ENCODE results near the gene BACE1-AS. TPM values are rescaled to one million over a fixed set of nuclear protein-coding genes. Genes with fewer than 3 reads are reported as not detected.
"Not testable (repeated sequence)": the region's sequence is repeated elsewhere in the genome, so short reads cannot be mapped to it uniquely, and the experiment has no call there.

Gene BACE1-AS
- total RNA-seq: 0.87 and 5.0 TPM in 2 replicates

GRCh38 chr11:117290809-117291396 lies at the start of gene BACE1-AS:
TSS of gene BACE1-AS (plus strand) at chr11:117291346.
- no peak for DNase-seq (ENCODE audit: low read depth)

DNA sequence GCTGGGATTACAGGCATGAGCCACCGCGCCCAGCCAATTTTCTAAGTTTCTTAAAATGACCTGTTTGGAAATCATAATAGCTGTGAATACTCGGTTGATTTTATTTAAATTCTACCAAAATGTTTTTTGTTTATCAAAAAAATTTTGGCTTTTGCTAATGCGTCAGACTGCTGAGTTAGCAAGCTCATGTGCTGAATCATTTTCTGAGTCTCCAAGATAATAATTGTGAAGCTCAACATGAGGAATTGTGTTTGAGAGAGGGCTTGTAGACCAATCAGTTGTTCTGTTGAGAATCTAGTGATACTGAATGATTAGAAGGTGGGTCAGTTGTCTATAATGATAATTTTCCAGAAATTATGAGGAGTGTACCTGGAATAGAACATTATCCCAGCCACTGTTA lies 42.8 kb upstream of the BACE1-AS start:
- no peak for DNase-seq (ENCODE audit: low read depth)

GRCh38 chr11:117249571-117249970 lies 41.6 kb upstream of the BACE1-AS start:
- DNase-seq (ENCODE audit: low read depth): no peak

DNA sequence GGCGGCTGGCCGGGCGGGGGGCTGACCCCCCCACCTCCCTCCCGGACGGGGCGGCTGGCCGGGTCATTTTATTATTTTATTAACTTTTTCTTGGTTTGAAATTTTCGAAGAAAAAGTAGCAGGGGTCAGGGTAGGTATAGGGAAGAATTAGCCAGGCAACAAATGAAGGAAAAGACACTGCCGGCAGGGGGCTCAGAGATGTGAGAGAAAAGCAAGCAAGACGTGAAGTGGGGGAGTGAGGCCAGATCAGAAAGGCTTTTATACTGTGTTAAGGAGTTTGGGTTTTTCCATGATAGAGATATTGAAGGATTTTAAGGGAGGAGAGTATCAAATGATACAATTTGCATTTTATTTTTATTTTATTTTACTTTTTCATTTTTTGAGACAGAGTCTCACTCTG lies 39.6 kb upstream of the BACE1-AS start:
- no peak for DNase-seq (ENCODE audit: low read depth)

- DNase-seq (ENCODE audit: low read depth): no peak
Measured at GRCh38 chr11:117255966-117256365, 35.2 kb upstream of the BACE1-AS start.

DNA sequence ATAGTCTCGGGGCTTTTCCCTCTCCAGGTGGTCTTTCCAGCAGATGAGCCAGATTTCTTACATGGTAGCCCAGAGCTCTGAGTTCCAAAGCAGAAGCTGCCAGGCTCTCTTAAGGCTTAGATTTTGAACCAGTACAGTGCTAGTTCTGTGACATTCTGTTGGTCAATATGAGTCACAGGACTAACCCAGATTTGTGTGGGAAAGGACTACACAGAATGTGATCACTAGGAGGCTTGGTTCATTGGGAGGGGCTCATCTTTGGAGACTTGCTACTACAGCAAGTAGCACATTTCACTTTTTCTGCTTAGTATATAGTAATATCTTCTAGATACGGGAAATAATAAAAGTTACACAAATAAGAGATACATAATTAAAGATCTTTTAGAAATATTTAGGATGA lies 34.6 kb upstream of the BACE1-AS start:
- DNase-seq (ENCODE audit: low read depth): no peak

GRCh38 chr11:117258576-117258975 lies 32.6 kb upstream of the BACE1-AS start:
- DNase-seq (ENCODE audit: low read depth): no peak

DNA sequence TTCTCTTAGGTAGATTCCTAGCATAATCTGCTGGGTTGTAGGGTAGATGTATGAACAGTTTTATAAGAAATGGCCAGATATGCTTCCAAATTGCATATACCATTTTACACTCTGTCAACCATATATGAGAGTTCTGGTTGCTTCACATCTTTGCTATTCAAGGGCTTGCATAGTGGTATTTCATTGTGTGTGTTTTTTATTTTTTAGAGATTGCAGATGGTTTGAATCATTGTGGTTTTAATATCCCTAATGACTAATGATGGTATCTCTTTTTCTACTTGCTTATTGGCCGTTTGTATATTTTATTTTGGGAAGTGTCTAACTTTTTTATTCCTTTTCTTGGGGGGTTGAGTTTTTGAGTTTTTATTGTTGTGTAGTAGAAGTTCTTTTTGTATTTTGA lies 31.7 kb upstream of the BACE1-AS start:
- no peak for DNase-seq (ENCODE audit: low read depth)

DNA sequence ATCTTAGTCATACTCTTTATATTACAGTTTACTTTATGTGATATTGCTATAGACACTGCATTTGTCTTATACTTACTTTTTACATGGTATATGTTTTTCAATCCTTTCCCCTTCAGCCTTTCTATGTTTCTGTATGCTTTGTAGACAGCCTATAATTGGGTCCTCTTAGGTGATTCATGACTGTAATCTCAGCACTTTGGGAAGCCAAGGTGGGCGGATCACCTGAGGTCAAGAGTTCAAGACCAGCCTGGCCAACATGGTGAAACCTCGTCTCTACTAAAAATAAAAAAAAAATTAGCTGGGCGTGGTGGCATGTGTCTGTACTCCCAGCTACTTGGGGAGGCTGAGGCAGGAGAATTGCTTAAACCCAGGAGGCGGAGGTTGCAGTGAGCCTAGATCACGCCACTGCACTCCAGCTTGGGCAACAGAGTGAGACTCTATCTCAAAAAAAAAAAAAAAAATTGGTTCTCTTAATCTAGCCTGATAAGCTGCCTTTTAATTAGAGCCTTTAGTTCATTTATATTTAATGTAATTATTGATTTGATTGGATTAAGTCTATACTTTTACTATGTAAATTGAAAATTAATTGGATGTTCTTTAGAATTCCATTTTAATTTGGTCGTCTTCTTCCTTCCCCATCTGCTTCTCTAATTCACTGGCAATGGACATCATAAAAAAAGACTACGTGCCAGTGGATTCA lies 26.4 kb upstream of the BACE1-AS start:
- DNase-seq (ENCODE audit: low read depth): not testable (repeated sequence)

GRCh38 chr11:117265745-117266144 lies 25.4 kb upstream of the BACE1-AS start:
- DNase-seq (ENCODE audit: low read depth): no peak

GRCh38 chr11:117269856-117270255 lies 21.3 kb upstream of the BACE1-AS start:
- no peak for DNase-seq (ENCODE audit: low read depth)

DNA sequence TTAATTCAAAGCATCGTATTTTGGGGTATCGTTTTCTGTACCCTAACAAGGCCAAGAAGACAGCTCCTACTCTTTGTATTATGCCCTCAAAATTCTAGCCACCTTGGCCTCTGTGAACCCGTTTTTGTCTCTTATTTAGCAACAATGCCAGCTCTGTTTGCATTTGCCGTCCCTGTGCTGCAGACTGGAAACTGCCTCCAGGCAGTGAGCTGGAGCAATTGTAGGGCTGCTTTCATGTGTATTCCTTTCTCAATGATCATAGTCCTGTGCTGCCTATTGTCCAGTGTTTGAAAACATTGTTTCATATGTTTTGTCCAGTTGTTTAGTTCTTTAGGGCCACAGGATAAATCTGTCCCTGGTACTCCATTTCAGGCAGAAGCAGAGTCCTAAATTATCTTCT lies 19.9 kb upstream of the BACE1-AS start:
- DNase-seq (ENCODE audit: low read depth): no peak

- not testable (repeated sequence) for DNase-seq (ENCODE audit: low read depth)
Measured at GRCh38 chr11:117272175-117272574, 19.0 kb upstream of the BACE1-AS start.

GRCh38 chr11:117273550-117274289 lies 17.4 kb upstream of the BACE1-AS start:
- no peak for DNase-seq (ENCODE audit: low read depth)

GRCh38 chr11:117278347-117278746 lies 12.8 kb upstream of the BACE1-AS start:
- no peak for DNase-seq (ENCODE audit: low read depth)

- no peak for DNase-seq (ENCODE audit: low read depth)
Measured at GRCh38 chr11:117279711-117280376, 11.3 kb upstream of the BACE1-AS start.

GRCh38 chr11:117281159-117281558 lies 10.0 kb upstream of the BACE1-AS start:
- DNase-seq (ENCODE audit: low read depth): peak; percentile 90

GRCh38 chr11:117281869-117282268 lies 9.3 kb upstream of the BACE1-AS start:
- DNase-seq (ENCODE audit: low read depth): no peak

DNA sequence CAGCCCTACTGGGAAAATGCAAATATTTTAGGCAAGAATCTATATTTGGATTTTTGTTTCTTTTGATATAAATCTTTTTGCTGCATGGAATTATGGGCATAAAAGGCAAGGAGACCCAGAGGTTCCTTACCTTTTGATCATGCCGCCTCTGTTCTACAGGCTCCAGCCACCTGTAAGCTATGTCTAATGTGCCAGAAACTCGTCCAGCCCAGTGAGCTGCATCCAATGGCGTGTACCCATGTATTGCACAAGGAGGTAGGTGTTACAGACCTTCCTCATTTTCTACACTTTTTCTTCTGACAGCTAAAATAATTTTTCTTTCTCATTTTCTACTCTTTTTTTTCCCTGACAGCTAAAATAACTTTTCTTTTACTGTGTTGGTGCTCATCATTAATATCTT lies 8.2 kb upstream of the BACE1-AS start:
- DNase-seq (ENCODE audit: low read depth): no peak

- DNase-seq (ENCODE audit: low read depth): no peak
Measured at GRCh38 chr11:117284053-117284452, 7.1 kb upstream of the BACE1-AS start.

- DNase-seq (ENCODE audit: low read depth): no peak
Measured at GRCh38 chr11:117286588-117286987, 4.6 kb upstream of the BACE1-AS start.

DNA sequence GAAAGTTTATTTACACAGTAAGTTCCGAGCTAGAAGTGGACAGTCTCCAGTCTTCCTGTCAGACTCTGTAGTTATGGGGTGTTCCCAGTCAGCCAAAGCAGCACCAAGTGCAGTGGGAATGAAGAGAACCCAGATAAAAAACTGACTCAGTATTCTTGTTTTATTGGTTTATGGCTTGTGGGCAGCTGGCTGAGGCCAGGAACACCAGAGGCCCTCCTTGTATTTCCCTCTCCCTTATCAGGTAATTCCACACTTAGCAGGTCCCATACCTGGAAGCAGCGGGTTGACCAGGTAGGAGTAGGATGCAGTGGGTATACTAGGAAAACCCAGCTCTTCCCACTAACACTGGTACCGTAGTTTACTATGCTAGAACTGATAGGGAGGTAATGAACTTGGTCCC lies 3.5 kb upstream of the BACE1-AS start:
- DNase-seq (ENCODE audit: low read depth): no peak

- DNase-seq (ENCODE audit: low read depth): no peak
Measured at GRCh38 chr11:117289795-117290194, 1.4 kb upstream of the BACE1-AS start.
